ENCODE measurements around the gene FASTK. TPM values are rescaled to one million over a fixed set of nuclear protein-coding genes. Genes with fewer than 3 reads are reported as not detected.

The FASTK gene
- 100 to 1,000 TPM in 1 of 2 donors, 10 to 100 TPM in 1; 84.4 to 131 TPM for total RNA-seq

- H3K36me3 Mint-ChIP-seq: no peaks in the 10 kb centered on the region
- peaks cover 0 to 3% of the 10 kb centered on the region in 2 donors for H3K27me3 Mint-ChIP-seq
- H3K27ac Mint-ChIP-seq: peak within 1 kb of the TSS; percentile 44 to 64
- H3K4me1 Mint-ChIP-seq (ENCODE audit: low read depth in 2 of 2): peaks cover 22 to 29% of the 10 kb centered on the region in 2 donors
- ATAC-seq (peak; percentile 91 to 94), DNase-seq (ENCODE audit: low spot score) (peak; percentile 92)
- peak within 1 kb of the TSS; percentile 87 for H3K4me3 Mint-ChIP-seq
- H3K9me3 Mint-ChIP-seq: no peaks in the 10 kb centered on the region
Observed at GRCh38 chr7:151080522-151081169, at the start of gene FASTK. TSS of gene FASTK (minus strand) at chr7:151080809. CDS start at chr7:151080766, 43 bp downstream.

- no peak for ATAC-seq
- Mint-ChIP-seq H3K27ac (no peak overlapping the region), H3K4me1 (ENCODE audit: low read depth in 2 of 2) (no peaks in the 10 kb centered on the region), H3K9me3 (no peaks in the 10 kb centered on the region), H3K36me3 (no peaks in the 10 kb centered on the region), H3K4me3 (no peak overlapping the region), H3K27me3 (no peaks in the 10 kb centered on the region)
- DNase-seq (ENCODE audit: low spot score): no peak
Observed at GRCh38 chr7:151129960-151130591, 49.5 kb upstream of the FASTK start.

- DNase-seq (ENCODE audit: low spot score) (no peak), ATAC-seq (no peak)
- H3K27me3 Mint-ChIP-seq: no peaks in the 10 kb centered on the region
- H3K27ac Mint-ChIP-seq: no peak overlapping the region
- H3K36me3 Mint-ChIP-seq: no peaks in the 10 kb centered on the region
- no peak overlapping the region for H3K4me3 Mint-ChIP-seq
- H3K4me1 Mint-ChIP-seq (ENCODE audit: low read depth in 2 of 2): no peaks in the 10 kb centered on the region
- H3K9me3 Mint-ChIP-seq: no peaks in the 10 kb centered on the region
Observed at GRCh38 chr7:151129117-151129959, 48.7 kb upstream of the FASTK start.

- no peak overlapping the region for H3K27ac Mint-ChIP-seq
- H3K9me3 Mint-ChIP-seq: no peaks in the 10 kb centered on the region
- no peaks in the 10 kb centered on the region for H3K36me3 Mint-ChIP-seq
- no peaks in the 10 kb centered on the region for H3K27me3 Mint-ChIP-seq
- no peak overlapping the region for H3K4me3 Mint-ChIP-seq
- ATAC-seq (no peak), DNase-seq (ENCODE audit: low spot score) (no peak)
- peaks cover 4 to 5% of the 10 kb centered on the region in 2 donors for H3K4me1 Mint-ChIP-seq (ENCODE audit: low read depth in 2 of 2)
Observed at GRCh38 chr7:151128716-151129115, 48.1 kb upstream of the FASTK start.

GRCh38 chr7:151128144-151128543 lies 47.5 kb upstream of the FASTK start:
- Mint-ChIP-seq H3K9me3 (no peaks in the 10 kb centered on the region), H3K27ac (no peak overlapping the region), H3K27me3 (no peaks in the 10 kb centered on the region), H3K4me1 (ENCODE audit: low read depth in 2 of 2) (peaks cover 4 to 5% of the 10 kb centered on the region in 2 donors), H3K4me3 (no peak overlapping the region), H3K36me3 (no peaks in the 10 kb centered on the region)
- DNase-seq (ENCODE audit: low spot score) (no peak), ATAC-seq (no peak)

GRCh38 chr7:151126491-151127137 lies 46.0 kb upstream of the FASTK start:
- Mint-ChIP-seq H3K4me3 (no peak overlapping the region), H3K27ac (no peak overlapping the region), H3K36me3 (no peaks in the 10 kb centered on the region), H3K9me3 (no peaks in the 10 kb centered on the region), H3K4me1 (ENCODE audit: low read depth in 2 of 2) (peaks cover 4 to 5% of the 10 kb centered on the region in 2 donors), H3K27me3 (no peaks in the 10 kb centered on the region)
- no peak for ATAC-seq
- no peak for DNase-seq (ENCODE audit: low spot score)

- peaks cover 4 to 5% of the 10 kb centered on the region in 2 donors for H3K4me1 Mint-ChIP-seq (ENCODE audit: low read depth in 2 of 2)
- ATAC-seq: no peak
- no peak overlapping the region for H3K27ac Mint-ChIP-seq
- H3K27me3 Mint-ChIP-seq: no peaks in the 10 kb centered on the region
- no peaks in the 10 kb centered on the region for H3K9me3 Mint-ChIP-seq
- H3K36me3 Mint-ChIP-seq: no peaks in the 10 kb centered on the region
- H3K4me3 Mint-ChIP-seq: no peak overlapping the region
- no peak for DNase-seq (ENCODE audit: low spot score)
Observed at GRCh38 chr7:151125846-151126481, 45.4 kb upstream of the FASTK start.

GRCh38 chr7:151125470-151125845 lies 44.8 kb upstream of the FASTK start:
- no peaks in the 10 kb centered on the region for H3K9me3 Mint-ChIP-seq
- H3K36me3 Mint-ChIP-seq: no peaks in the 10 kb centered on the region
- H3K4me3 Mint-ChIP-seq: no peak overlapping the region
- H3K27me3 Mint-ChIP-seq: no peaks in the 10 kb centered on the region
- no peak for DNase-seq (ENCODE audit: low spot score)
- H3K27ac Mint-ChIP-seq: no peak overlapping the region
- no peak for ATAC-seq
- peaks cover 4 to 5% of the 10 kb centered on the region in 2 donors for H3K4me1 Mint-ChIP-seq (ENCODE audit: low read depth in 2 of 2)

GRCh38 chr7:151124899-151125399 lies 44.3 kb upstream of the FASTK start:
- Mint-ChIP-seq H3K4me3 (no peak overlapping the region), H3K27me3 (no peaks in the 10 kb centered on the region), H3K4me1 (ENCODE audit: low read depth in 2 of 2) (peaks cover 4 to 5% of the 10 kb centered on the region in 2 donors), H3K27ac (no peak overlapping the region), H3K36me3 (no peaks in the 10 kb centered on the region), H3K9me3 (no peaks in the 10 kb centered on the region)
- DNase-seq (ENCODE audit: low spot score) (no peak), ATAC-seq (no peak)

GRCh38 chr7:151124481-151124880 lies 43.9 kb upstream of the FASTK start:
- no peaks in the 10 kb centered on the region for H3K9me3 Mint-ChIP-seq
- no peaks in the 10 kb centered on the region for H3K27me3 Mint-ChIP-seq
- H3K27ac Mint-ChIP-seq: no peak overlapping the region
- no peak overlapping the region for H3K4me3 Mint-ChIP-seq
- no peaks in the 10 kb centered on the region for H3K36me3 Mint-ChIP-seq
- ATAC-seq: no peak
- DNase-seq (ENCODE audit: low spot score): no peak
- peaks cover 4 to 5% of the 10 kb centered on the region in 2 donors for H3K4me1 Mint-ChIP-seq (ENCODE audit: low read depth in 2 of 2)

- Mint-ChIP-seq H3K27ac (no peak overlapping the region), H3K4me1 (ENCODE audit: low read depth in 2 of 2) (peaks cover 4 to 5% of the 10 kb centered on the region in 2 donors), H3K36me3 (no peaks in the 10 kb centered on the region), H3K9me3 (no peaks in the 10 kb centered on the region), H3K27me3 (no peaks in the 10 kb centered on the region), H3K4me3 (no peak overlapping the region)
- peak; percentile 81 to 84 for ATAC-seq
- peak; percentile 83 for DNase-seq (ENCODE audit: low spot score)
Observed at GRCh38 chr7:151123822-151124464, 43.3 kb upstream of the FASTK start.

- Mint-ChIP-seq H3K9me3 (no peaks in the 10 kb centered on the region), H3K4me3 (no peak overlapping the region), H3K27me3 (no peaks in the 10 kb centered on the region), H3K27ac (no peak overlapping the region), H3K4me1 (ENCODE audit: low read depth in 2 of 2) (peaks cover 4 to 5% of the 10 kb centered on the region in 2 donors), H3K36me3 (no peaks in the 10 kb centered on the region)
- ATAC-seq: no peak
- DNase-seq (ENCODE audit: low spot score): no peak
Observed at GRCh38 chr7:151123158-151123821, 42.7 kb upstream of the FASTK start.

Data from natural killer cell treated with Interleukin-12 subunit alpha and Interleukin-12 subunit beta and Interleukin-15 and Interleukin-18, amount 100 ng/mL, for 72 hours (primary cell).